HEK293 (cell line): Measurements from ENCODE around the gene INAVA.
"Not testable (repeated sequence)": the region's sequence is repeated elsewhere in the genome, so short reads cannot be mapped to it uniquely, and the experiment has no call there.

ENCODE experiments used
- CTCF ChIA-PET: fragments of 350-600 bp; formaldehyde crosslinking; extraction: SDS; loops from one replicate; lab custom pipeline; 2021; ENCODE audit warnings: antibody characterized with exemption; lab: Yijun Ruan, JAX
- POLR2A ChIA-PET: fragments of 300-600 bp; formaldehyde crosslinking; extraction: SDS; loops from one replicate; lab custom pipeline; 2020; ENCODE audit warnings: antibody characterized with exemption, inconsistent platforms; lab: Yijun Ruan, JAX
- H3K27ac ChIP-seq: fragments of 200-500 bp; sonication (Bioruptor generic); 2 replicates; pipeline ENCODE4 v1.5.1; 2014; ENCODE audit warnings: low read depth, low read length, control low read depth, inconsistent platforms; ENCODE audit errors: extremely low read depth
- H3K36me3 ChIP-seq, 2 experiments: fragments of 200-500 bp in 1 of 2; sonication (Bioruptor generic) in 1 of 2; 1 replicate in 1 of 2; 2 replicates in 1 of 2; pipeline ENCODE4 v1.5.1; 2014 to 2017; ENCODE audit warnings: inconsistent platforms in 2 of 2, low read length in 2 of 2; ENCODE audit not compliant: control insufficient read depth in 2 of 2, insufficient read depth in 1 of 2
- H3K4me1 ChIP-seq: fragments of 200-500 bp; sonication (Bioruptor generic); 2 replicates; pipeline ENCODE4 v1.5.1; 2014; ENCODE audit warnings: mild to moderate bottlenecking, low read length, inconsistent platforms; ENCODE audit not compliant: control insufficient read depth, insufficient read depth
- H3K4me3 ChIP-seq: 2 replicates; pipeline ENCODE4 v1.5.1; 2011; ENCODE audit warnings: low read depth, mild to moderate bottlenecking, control low read depth, low read length, moderate library complexity
- H3K9me3 ChIP-seq: fragments of 200-500 bp; sonication (Bioruptor generic); 2 replicates; pipeline ENCODE4 v1.5.1; 2014; ENCODE audit warnings: low read depth, low read length, inconsistent platforms; ENCODE audit not compliant: control insufficient read depth, insufficient read depth
- GLI2 ChIP-seq: fragments of 450-650 bp; formaldehyde crosslinking; IDR thresholded peaks from 2 replicates; pipeline ENCODE4; 2017; ENCODE audit warnings: missing biosample characterization, missing genetic modification characterization, low read depth, borderline replicate concordance
- PATZ1 ChIP-seq: fragments of 450-650 bp; formaldehyde crosslinking; IDR thresholded peaks from 2 replicates; pipeline ENCODE4 v1.5.1; 2016; ENCODE audit warnings: missing biosample characterization, missing genetic modification characterization
- SP2 ChIP-seq: fragments of 450-650 bp; formaldehyde crosslinking; IDR thresholded peaks from 2 replicates; pipeline ENCODE4 v1.5.1; 2016; ENCODE audit warnings: missing biosample characterization, missing genetic modification characterization
- ZBTB21 ChIP-seq: fragments of 450-650 bp; formaldehyde crosslinking; IDR thresholded peaks from 2 replicates; pipeline ENCODE4 v1.5.1; 2017; ENCODE audit warnings: missing biosample characterization, missing genetic modification characterization
- ZNF26 ChIP-seq: fragments of 450-650 bp; formaldehyde crosslinking; IDR thresholded peaks from 2 replicates; pipeline ENCODE4 v1.5.1; 2016; ENCODE audit warnings: missing biosample characterization, missing genetic modification characterization
- ZNF366 ChIP-seq: fragments of 450-650 bp; formaldehyde crosslinking; conservative IDR thresholded peaks from 2 replicates; pipeline ENCODE4 v1.5.1; 2016; ENCODE audit warnings: missing biosample characterization, missing genetic modification characterization
- ZNF394 ChIP-seq: fragments of 450-650 bp; formaldehyde crosslinking; IDR thresholded peaks from 2 replicates; pipeline ENCODE4 v1.5.1; 2016; ENCODE audit warnings: missing biosample characterization, missing genetic modification characterization, mild to moderate bottlenecking, moderate library complexity, borderline replicate concordance
- ZNF426 ChIP-seq: fragments of 450-650 bp; formaldehyde crosslinking; IDR thresholded peaks from 2 replicates; pipeline ENCODE4 v1.5.1; 2017; ENCODE audit warnings: missing biosample characterization, missing genetic modification characterization, mild to moderate bottlenecking, inconsistent platforms, moderate library complexity
- ZNF48 ChIP-seq: fragments of 450-650 bp; formaldehyde crosslinking; IDR thresholded peaks from 2 replicates; pipeline ENCODE4 v1.5.1; 2016; ENCODE audit warnings: missing biosample characterization, missing genetic modification characterization
- ZNF518A ChIP-seq: fragments of 450-650 bp; formaldehyde crosslinking; conservative IDR thresholded peaks from 2 replicates; pipeline ENCODE4 v1.5.1; 2016; ENCODE audit warnings: low read depth, missing biosample characterization, missing genetic modification characterization
- ZNF555 ChIP-seq: fragments of 450-650 bp; formaldehyde crosslinking; conservative IDR thresholded peaks from 2 replicates; pipeline ENCODE4 v1.5.1; 2017; ENCODE audit warnings: missing biosample characterization, mild to moderate bottlenecking, missing genetic modification characterization, inconsistent platforms
- ZNF560 ChIP-seq: fragments of 450-650 bp; formaldehyde crosslinking; IDR thresholded peaks from 2 replicates; pipeline ENCODE4 v1.5.1; 2017; ENCODE audit warnings: missing biosample characterization, missing genetic modification characterization, borderline replicate concordance
- TF ChIP-seq, protein P1 (sequence below): fragments of 450-650 bp; formaldehyde crosslinking; IDR thresholded peaks from 2 replicates; pipeline ENCODE4 v1.5.1; 2016; ENCODE audit warnings: missing biosample characterization, missing genetic modification characterization

INAVA gene

DNA sequence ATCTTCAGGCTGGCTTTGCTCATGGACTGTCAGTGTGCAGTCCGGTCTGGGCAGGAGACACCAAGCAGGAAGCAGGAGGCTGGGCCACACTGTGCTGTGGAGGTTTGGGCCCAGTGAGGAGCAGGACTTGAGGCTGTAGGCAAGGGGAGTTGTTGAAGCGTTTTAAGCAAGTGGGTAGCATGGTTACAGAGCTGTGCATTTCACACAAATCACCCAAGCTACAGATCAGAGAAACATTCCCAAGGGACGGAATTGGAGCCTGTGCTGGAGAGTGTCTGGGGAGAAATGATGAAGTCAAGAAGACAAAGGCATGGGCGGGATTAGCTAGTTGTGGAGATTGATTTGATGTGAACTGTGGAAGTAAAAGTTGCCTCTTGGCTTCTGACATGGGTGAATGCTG is 67.9 kb downstream of the INAVA start (continued):
- TF ChIP-seq ZNF26 (tag by site-specific recombination) (no peak), ZNF48 (tag by site-specific recombination) (no peak), GLI2 (tag by site-specific recombination) (no peak), SP2 (tag by site-specific recombination) (no peak)

DNA sequence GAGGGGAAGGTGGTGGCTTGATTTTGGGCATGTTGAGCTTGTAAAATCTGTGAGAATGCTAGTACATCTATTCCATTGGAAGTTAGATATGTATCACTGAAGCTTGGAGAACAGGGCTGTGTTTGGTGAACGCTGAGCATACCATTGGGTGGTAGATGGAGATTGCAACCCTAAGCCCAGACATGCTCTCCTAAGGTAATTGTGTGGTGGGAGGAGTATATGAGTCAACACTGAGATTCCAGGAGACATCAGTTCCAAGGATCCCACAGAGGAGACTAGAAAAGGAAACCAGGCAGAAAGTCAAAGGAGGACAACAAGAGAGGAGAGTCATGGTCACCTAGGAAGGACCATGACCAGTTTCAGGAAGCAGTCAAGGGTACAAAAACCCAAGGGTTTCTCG is 68.4 kb downstream of the INAVA start:
- CTCF ChIA-PET, result interaction anchor here (0.6 to 1.7 kb wide), 6 partner anchors 9 to 385 kb away, joined by 3 to 7 read pairs (median 4); no protein-coding TSS in a partner anchor

DNA sequence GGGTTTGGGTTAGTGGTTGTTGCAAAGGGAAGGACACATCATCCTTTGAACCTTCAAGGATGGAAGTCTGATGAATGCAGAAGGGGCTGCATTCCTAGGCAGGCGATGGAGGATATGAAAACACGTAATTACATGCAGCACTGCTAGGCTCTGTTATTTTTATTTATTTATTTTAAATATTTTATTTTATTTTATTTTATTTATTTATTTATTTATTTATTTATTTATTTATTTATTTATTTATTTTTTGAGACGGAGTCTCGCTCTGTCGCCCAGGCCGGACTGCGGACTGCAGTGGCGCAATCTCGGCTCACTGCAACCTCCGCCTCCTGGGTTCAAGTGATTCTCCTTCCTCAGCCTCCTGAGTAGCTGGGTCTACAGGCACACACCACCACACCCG is 69.2 kb downstream of the INAVA start:
- H3K9me3 ChIP-seq, H3K4me3 ChIP-seq, H3K4me1 ChIP-seq, H3K36me3 ChIP-seq, POLR2A ChIA-PET, H3K27ac ChIP-seq: not testable (repeated sequence)
- CTCF ChIA-PET, result interaction anchor here (0.7 to 1.7 kb wide), 3 partner anchors 8 to 21 kb away, joined by 4 to 7 read pairs (median 4); no protein-coding TSS in a partner anchor
- 0 out of 2 replicates have a peak, but pooled peaks have one; percentile 27 for TF ChIP-seq ZNF366 (tag by site-specific recombination)
- TF ChIP-seq, protein P1, sequence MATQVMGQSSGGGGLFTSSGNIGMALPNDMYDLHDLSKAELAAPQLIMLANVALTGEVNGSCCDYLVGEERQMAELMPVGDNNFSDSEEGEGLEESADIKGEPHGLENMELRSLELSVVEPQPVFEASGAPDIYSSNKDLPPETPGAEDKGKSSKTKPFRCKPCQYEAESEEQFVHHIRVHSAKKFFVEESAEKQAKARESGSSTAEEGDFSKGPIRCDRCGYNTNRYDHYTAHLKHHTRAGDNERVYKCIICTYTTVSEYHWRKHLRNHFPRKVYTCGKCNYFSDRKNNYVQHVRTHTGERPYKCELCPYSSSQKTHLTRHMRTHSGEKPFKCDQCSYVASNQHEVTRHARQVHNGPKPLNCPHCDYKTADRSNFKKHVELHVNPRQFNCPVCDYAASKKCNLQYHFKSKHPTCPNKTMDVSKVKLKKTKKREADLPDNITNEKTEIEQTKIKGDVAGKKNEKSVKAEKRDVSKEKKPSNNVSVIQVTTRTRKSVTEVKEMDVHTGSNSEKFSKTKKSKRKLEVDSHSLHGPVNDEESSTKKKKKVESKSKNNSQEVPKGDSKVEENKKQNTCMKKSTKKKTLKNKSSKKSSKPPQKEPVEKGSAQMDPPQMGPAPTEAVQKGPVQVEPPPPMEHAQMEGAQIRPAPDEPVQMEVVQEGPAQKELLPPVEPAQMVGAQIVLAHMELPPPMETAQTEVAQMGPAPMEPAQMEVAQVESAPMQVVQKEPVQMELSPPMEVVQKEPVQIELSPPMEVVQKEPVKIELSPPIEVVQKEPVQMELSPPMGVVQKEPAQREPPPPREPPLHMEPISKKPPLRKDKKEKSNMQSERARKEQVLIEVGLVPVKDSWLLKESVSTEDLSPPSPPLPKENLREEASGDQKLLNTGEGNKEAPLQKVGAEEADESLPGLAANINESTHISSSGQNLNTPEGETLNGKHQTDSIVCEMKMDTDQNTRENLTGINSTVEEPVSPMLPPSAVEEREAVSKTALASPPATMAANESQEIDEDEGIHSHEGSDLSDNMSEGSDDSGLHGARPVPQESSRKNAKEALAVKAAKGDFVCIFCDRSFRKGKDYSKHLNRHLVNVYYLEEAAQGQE (tag by site-specific recombination), result peak; percentile 46; the same call in 1 of the 2 replicates
- peak; percentile 95 for TF ChIP-seq ZNF394 (tag by site-specific recombination)
- TF ChIP-seq ZNF518A, result peak; percentile 87
- 0 out of 2 replicates have a peak, but pooled peaks have one; percentile 23 for TF ChIP-seq ZBTB21 (tag by site-specific recombination)
- TF ChIP-seq ZNF560 (tag by site-specific recombination), result peak; percentile 80; the same call in 1 of the 2 replicates
- TF ChIP-seq ZNF426, result peak; percentile 80
- peak; percentile 79 for TF ChIP-seq ZNF555 (tag by site-specific recombination)

More for the DNA sequence above, 68.4 kb downstream of the INAVA start:
- Histone ChIP-seq H3K9me3 (no peaks in the 10 kb centered on the region), H3K36me3 (no peaks in the 10 kb centered on the region), H3K4me3 (no peak overlapping the region), H3K27ac (no peak overlapping the region), H3K4me1 (no peaks in the 10 kb centered on the region)
- no peak for TF ChIP-seq PATZ1 (tag by site-specific recombination)
- POLR2A ChIA-PET, result no interaction called here
